Amygdala (tissue), 56 donors: ENCODE measurements around the gene MAP2K5.

Source experiments
- DNase-seq, 56 donors: peaks; one replicate each; lab custom pipeline; 2025; lab: John Stamatoyannopoulos, UW

Gene MAP2K5

DNA sequence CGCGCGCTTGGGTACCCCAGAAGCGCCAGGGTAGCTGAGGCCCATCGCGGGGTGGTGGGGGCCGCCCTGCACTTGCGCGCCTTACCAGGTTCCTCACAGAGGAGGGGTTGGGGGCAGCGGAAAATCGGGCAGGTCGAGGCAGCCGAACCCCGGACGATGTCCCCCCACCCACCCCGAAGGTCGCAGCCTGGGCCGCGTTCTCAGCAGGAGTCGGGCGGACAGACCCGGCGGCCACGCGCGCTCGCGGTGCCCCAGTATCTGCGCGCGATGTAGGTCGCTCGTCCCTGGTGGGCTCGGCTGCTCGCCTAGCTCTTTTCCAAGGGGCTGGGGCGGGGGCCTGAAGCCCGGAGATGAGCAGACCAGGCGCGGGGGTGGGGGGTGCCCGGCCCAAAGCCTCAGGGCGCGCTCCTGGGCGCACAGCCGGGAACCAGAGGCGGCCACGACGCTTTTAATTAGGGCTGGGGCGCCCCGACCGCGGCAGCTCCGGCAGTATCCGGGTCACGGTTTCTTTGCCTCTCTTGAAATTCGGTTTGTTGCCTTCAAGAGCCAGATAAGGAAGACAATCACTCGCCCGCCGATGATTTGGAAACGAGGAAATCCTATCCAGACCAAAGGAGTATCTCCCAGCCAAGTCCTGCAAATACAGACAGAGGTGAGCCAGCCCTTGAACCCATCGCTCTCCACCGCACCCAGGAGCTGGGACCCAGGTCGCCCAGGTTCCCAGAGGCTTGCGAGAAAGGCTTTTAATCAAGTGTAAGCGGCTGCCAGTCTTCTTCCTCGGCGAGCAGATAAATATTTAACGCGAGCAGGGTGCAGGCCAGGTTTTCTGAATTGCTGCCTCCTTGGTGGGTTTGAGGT, 287.4 kb downstream of the MAP2K5 start:
- no peak for DNase-seq

DNA sequence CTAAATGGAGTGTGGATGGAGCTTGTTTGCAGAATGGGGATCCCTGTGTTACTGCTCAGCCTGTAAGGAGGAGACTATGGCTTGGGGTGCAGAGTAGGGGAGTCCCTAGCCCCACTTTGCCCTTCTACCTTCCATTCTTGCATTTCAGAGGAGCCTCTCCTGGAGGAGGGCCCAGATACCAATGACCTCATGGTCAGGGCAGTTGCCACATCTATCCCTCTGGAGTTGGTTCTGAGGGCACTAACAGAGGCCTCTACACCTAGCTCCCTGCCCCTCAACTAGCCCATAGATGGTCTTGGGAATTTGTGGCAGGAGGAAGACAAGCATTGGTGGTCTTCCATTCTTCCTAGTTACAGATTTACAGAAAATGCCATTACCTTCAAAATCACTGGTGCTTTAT, 288.9 kb downstream of the MAP2K5 start:
- DNase-seq: no peak

DNA sequence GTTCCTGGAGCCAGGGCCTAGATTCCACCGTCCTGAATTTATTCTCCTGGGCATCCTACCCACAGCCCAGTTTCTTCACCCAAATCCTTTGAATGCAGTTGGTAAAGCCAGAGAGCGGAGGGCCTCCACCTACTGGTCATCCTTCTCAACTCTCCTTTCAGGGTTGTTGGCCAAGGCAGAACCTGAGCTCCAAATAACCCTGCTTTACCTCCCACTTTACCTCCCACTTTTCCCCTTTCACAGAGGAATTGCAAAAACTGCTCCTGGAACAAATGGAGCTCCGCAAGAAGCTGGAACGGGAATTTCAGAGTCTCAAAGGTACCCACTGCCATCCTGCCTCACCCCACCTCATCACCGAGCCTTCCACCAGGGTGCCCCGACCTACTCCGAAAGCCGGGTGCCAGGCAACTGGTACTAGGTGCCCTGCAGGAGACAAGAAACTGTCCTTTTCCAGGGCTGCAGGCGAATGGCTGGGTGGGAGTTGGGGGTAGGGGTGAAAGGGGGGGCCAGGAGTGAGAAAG, 289.6 kb downstream of the MAP2K5 start:
- no peak for DNase-seq

DNA sequence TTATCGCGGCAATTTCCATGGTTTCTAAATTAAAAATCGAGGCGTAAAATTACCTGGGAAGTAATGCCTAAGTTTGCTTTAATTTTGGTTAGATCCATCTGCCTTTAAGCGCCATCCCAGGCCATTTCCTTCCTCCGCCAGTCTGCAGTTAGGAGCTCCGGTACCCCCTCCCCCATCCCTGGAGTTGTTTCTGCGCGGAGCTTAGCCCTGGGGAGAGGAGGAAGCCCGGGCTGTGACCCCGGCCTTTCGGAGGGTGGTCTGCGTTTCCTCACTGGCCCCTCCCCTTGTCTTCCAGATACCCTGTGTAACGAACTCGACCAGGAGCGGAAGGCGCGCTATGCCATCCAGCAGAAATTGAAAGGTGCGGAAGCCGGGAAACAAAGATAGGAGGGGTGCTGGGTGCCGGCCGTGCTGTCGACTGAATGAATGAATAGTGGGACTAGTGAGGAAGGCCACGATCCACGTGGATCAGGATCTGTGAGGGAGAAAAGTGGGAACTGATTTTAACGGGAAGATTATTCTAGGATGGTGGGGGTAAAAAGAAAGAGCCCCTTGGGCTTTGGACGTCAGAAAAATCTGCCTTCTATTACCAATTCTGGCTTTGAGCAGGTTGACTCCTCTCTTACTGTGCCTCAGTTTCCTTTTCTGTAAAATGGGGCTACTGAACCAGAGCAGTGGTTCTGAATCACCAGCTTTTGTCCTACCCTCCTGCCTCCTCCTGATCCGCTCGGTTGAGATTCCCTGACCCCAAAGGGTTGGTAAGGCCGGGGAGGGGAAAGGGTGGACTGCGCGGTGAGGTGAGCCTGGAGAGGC, 290.6 kb downstream of the MAP2K5 start:
- DNase-seq: no peak

DNA sequence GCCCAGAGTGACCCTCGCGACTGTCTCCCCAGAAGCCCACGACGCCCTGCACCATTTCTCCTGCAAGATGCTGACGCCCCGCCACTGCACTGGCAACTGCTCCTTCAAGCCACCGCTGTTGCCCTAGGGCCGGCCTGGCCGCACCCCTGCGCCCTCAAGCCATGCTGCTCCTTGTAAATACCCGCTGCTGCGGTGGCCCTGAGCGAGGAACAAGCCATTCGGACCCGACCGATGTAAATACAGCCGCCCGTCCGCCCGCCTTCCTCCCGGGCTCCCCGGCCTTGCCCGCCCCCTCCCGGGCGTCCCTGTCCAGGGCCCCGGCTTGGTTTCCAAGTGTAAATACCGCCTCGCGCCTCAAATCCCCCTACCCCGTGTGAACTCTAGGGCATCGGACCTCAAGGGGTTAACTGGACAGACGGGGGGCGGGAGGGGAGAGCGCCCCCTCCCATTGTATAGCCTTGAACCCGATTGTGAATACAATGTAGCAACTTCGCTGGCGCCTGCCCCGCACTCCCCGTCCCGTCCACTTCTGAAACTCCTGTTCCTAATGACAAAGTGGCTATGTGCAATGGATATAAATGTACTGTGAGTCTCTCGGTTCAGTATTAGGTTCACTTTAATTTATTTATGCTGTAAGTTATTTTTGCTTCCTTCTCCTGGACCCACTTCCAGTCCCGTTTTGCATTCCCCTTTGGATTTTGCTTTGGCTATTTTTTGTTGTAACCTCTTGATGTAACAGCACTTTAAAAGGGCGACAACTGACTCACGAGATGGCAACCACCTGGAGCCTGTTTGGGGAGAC, 291.4 kb downstream of the MAP2K5 start:
- DNase-seq: peak in 3 of 56 donors; percentile 9 to 43 (median 14)

DNA sequence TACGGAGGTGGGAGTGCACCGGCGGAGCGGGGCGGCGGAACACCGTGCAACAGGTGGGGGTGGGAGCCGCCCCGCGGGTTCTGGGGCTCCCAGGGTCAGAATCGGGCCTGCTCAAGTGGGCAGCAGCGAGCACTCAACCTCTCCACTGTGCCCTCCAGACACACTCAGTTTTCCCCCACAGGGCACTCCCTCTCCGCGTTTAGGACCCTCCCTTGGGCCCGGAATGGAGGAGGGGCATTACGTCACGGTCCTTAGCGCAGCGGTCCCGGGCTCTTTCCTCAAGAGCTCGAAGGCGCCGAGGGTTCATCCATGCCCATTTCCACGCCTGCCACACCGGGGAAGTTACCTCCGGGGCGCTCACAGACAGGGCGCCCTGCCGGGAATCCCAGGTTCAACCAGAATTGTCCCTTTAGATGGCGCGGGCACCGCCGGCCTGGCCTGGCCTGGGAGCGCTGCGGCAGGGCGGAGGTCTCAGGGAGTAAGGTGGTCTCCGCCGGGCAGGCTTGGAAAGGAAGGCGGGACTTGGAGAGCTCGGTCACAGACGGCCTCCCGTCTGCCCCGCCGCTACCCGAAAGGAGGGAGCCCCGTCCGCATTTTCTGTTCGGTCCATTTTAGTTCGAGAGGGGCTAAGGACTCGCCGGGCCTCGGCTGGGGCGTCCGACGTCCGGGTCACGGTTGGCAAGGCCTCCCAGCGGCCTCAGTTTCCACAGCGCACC, 292.2 kb downstream of the MAP2K5 start:
- DNase-seq: no peak

DNA sequence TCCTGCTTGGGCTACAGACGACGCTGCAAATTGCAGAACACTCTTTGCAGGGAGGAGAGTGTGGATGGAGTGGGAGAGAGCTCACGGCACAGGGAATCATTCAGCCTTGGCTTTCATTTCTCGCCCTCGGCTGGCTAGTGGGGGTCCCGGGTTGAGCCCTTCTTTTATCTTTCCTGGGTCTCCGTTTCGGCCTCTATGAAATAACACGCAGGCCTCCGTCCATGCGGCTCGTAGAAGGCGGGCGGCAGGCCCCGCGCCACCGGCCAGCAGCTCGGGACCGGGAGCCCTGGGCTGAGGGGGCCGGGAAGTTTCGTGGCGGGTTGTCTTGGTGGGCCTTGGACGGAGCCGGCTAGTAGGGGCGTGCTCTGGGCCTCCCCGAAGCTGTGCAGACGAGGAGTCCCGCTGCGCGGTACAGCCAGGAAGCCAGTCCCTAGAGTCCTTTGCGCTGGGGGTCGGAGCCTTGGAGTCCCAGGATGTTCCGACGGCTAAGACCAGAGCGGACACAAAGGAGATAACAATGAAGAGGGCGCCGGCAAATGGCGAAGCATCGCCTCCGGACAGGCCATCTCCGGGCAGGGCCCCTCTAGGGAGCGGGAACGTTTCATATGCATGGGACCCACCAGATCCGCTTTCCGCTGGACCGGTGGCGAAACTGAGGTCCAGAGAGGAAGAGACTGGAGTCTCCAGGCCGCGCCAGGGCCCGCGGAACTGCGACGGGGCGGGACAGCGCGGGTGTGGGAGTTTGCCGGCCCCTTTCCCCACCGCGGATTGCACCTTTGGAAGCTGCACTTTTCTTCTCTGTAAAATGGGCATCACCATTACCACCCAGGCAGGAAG, 293.0 kb downstream of the MAP2K5 start:
- no peak for DNase-seq

DNA sequence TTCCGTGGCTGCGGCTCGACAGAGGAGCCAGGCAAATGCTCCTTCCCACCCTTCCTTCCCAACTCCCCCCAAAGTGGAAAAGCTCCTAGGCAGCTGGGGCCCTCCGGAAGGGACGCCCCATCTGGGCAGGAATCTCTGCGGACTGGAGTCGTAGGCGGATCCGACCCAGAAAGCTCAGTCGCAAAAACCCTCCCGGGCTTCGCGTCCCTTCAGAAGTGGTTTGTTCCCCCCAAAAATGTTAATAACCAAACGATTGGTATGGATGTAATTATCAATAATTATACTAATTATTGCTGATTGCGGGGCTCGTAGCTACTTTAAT, 293.6 kb downstream of the MAP2K5 start:
- DNase-seq: no peak

DNA sequence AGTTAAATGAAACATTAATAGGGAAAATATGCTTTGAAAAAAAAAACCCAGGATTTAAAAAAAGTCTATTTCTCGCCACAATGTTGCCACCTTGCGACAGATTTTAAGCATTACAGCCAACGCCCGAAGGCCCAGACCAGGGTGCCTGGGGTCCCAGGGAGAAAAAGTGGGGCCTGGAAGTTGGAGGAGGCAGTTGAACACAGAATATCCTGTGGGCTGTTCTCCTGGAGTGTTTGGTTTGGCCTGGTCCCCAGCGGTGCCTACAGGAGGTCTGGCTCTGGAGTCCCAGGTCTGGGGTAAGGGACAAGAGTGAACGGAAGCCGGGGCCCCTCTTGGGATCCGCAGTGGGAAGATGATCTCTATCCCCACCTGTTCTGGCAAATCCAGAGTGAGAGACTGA, 294.0 kb downstream of the MAP2K5 start:
- DNase-seq: peak in 14 of 56 donors; percentile 8 to 48 (median 16)

DNA sequence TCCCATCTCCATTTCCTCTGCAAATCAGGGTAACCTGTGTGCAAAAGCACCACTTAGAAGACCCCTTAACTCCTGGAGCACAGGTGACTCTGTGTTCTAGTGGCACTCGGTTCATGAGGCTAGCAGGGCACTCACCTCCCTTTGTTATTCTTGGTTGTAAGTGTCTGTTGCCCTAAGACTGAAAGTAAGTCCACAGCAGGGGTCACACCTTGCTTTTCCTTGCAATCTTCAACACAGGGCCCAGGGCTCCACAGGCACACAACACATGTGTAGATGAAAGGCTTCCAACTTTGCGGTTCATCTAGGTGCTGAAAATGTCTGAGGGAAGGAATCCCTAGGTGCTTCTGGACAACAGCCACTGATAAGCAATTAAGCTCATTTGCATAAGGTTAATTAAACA, 294.5 kb downstream of the MAP2K5 start:
- DNase-seq: no peak

DNA sequence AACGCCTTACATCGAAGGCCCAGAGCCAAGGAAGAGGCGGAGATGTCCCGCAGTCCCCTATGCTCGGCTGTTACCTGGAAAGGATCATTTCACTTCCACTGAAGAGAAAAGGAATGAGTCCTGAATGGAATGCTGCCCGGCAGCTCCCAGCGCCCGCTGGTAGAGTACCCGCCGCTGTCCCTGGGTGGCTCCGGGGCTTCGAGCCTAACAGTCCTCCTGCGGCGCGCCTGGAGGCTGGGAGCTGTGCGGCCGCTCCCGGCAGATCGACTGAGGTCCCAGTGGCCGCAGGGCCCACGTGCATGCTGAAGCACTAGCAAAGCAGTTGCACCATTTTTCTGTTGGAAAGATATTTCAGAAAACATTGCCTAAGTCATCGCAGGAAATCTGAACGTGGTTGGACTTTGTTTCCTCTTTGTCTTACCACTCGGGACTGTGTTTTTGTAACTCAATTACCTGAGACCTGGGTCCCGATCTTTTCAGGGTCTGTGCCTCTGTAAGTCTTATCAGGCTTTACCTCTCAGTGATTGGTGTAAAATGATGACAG, 296.4 kb downstream of the MAP2K5 start:
- DNase-seq: peak in 38 of 56 donors; percentile 7 to 71 (median 34)

DNA sequence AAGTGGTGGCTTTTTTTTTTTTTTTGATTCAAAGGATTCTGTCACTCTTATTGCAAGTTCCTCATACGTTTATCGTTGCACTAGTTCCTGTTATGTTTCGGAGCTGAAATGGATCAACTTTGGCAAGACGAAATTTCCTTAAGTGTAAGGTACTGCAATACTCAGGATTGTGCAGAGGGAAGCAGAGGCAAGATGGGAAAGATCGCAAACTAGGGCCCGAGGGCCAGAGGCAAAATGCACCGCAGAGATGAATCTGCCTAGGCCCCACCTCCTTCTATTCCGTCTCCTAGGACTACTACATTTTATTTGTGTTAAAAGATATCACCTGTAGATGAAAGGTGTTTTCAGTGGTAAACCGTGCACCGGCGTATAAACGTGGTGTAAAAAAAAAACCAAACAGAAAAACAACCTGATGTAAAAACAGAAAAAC, 297.0 kb downstream of the MAP2K5 start:
- peak in 12 of 56 donors; percentile 10 to 68 (median 32) for DNase-seq

DNA sequence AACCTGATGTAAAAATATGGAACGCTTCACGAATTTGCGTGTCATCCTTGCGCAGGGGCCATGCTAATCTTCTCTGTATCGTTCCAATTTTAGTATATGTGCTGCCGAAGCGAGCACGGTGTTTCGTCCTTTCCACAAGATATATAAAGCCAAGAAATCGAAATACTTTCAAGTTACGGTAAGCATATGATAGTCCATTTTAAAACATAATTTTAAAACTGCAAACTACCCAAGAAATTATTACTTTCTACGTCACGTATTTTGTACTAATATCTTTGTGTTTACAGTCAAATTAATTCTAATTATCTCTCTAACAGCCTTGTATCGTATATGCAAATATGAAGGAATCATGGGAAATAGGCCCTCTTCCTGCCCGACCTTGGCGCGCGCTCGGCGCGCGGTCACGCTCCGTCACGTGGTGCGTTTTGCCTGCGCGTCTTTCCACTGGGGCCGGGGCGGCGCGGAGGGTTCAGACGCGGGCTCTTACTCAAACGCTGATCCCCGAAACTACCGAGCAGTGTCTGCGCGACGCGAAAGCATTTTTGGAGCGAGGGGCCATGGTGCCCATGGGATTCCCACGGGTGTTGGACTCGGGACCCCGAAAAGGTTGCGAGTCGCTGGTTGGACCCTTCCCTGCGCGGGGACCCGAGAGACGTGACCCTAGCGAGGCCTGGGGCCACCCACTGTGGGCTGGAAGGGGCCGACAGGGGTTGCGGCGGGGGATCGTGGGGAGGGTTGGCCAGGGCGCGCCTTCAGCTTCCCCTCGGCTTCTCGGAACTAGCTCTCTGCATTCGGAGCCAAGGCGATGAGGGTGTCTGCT, 297.6 kb downstream of the MAP2K5 start, which contains the start of gene RNU6-1:
TSS of gene RNU6-1 (minus strand) at position 117 of the 820 bp plus-strand sequence.
- peak; percentile 56 to 97 (median 86) for DNase-seq

DNA sequence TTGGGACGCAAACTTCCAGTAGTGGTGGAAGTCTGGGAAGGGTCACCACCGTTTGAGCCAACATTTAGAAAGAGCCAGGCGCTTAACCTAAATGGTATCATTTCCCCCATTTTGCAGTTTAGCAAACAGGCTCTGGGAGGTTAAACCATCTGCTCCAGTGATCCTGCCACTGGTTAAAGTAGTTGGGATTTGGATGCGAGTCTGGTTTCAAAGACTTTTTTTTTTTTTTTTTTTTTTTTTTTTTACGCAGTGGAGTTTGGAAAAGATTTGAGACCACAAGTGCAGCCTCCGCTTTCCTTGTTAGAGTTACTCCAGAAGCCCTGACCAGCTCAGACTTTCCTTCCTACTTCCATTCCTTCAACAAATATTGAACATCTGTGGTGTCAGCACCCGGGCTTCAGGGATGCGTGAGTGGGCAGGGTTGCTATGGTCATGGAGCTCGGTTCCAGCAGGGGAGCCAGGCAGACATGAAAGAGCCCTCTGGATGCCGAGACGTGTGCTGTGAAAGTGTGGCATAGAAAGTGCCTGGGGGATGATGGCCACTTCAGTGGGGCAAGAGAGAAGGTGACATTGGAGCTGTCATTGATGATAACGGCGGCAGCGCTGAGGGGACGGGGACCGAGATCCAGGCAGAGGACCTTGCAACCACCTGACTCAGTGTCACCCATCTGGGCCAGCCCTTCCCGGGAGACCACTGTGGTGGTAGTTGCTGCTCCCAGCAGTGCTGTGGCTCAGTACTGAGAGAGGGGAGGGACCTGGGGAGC, 298.4 kb downstream of the MAP2K5 start:
- peak in 11 of 56 donors; percentile 14 to 52 (median 27) for DNase-seq

DNA sequence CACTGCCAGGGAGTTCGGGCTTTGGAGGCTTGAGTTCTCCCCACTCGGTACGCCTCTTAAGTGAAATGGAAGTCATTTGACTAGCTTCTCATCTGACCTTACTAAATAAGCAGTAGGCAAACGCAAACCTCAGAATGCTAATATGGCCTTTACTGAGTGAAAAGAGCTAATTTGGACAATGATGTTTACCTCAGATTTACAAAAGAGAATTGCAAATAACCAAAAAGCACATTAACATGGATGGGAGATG, 298.9 kb downstream of the MAP2K5 start:
- no peak for DNase-seq

DNA sequence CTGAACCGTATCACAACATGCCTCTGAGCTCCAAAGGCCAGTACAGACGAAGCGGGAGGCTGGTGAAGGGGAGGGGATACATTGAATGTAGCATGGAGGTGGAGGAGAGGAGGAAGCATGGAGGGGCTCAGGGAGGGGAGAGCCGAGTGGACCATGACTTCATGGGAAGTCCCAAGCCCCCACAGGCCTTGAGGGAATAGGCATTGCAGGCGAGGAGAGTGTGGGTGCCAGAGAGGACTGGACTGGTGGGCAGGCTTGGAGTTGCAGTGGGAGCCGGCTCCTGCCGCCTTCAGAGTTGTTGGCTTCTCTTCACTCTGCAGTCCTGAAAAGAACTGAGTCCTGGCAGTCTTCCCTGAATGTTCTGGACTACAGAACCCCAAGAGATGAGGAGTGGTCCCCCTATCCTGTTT, 300.6 kb downstream of the MAP2K5 start:
- no peak for DNase-seq
